CD4-positive, alpha-beta memory T cell (primary cell): ENCODE measurements around the gene TBPL1. TPM values are rescaled to one million over a fixed set of nuclear protein-coding genes. Genes with fewer than 3 reads are reported as not detected.

ENCODE experiments used
- CTCF ChIA-PET: fragments of 350-600 bp; sonication (Branson Sonifier 250); formaldehyde crosslinking; loops from one replicate; lab custom pipeline; 2021; ENCODE audit warnings: inconsistent platforms; ENCODE audit not compliant: partially characterized antibody; lab: Charles Lee
- POLR2A ChIA-PET: fragments of 350-600 bp; sonication (Branson Sonifier 250); formaldehyde crosslinking; loops from one replicate; lab custom pipeline; 2021; ENCODE audit not compliant: partially characterized antibody; lab: Charles Lee
- DNase-seq, 5 donors: peaks; one replicate each; pipeline versions ENCODE4 v3.0.0 to v3.0.0-alpha.2; 2020 to 2022; ENCODE audit warnings: mixed read lengths in 1 of 5
- H3K27ac ChIP-seq: one replicate; pipeline ENCODE4 v1.7.0; 2013; ENCODE audit warnings: low read depth, low read length
- H3K27me3 ChIP-seq: 2 replicates; pipeline ENCODE4 v1.7.0; 2013; ENCODE audit warnings: mild to moderate bottlenecking, low read length, moderate library complexity; ENCODE audit not compliant: insufficient read depth
- H3K36me3 ChIP-seq: 2 replicates; pipeline ENCODE4 v1.7.0; 2013; ENCODE audit warnings: mild to moderate bottlenecking, low read length, moderate library complexity; ENCODE audit not compliant: insufficient read depth
- H3K4me1 ChIP-seq: 2 replicates; pipeline ENCODE4 v1.7.0; 2013; ENCODE audit warnings: mild to moderate bottlenecking, low read length, moderate library complexity; ENCODE audit not compliant: insufficient read depth
- H3K4me3 ChIP-seq, 2 donors: one replicate each; pipeline ENCODE4 v1.7.0; 2013; ENCODE audit warnings: low read length in 2 of 2, mild to moderate bottlenecking in 1 of 2
- H3K9me3 ChIP-seq, 2 donors: one replicate each; pipeline ENCODE4 v1.7.0; 2013; ENCODE audit warnings: low read length in 2 of 2, control low read depth in 1 of 2; ENCODE audit not compliant: control insufficient read depth in 1 of 2
- H3K27ac Mint-ChIP-seq, 7 donors: one replicate each; pipeline ENCODE4 v1.8.0; 2020 to 2021; ENCODE audit warnings: mixed read lengths in 7 of 7, mild to moderate bottlenecking in 6 of 7, inconsistent platforms in 3 of 7, moderate library complexity in 3 of 7
- H3K27me3 Mint-ChIP-seq, 2 donors: one replicate each; pipeline ENCODE4 v1.8.0; 2020 to 2021; ENCODE audit warnings: mixed read lengths in 2 of 2
- H3K36me3 Mint-ChIP-seq, 2 donors: one replicate each; pipeline ENCODE4 v1.8.0; 2020 to 2021; ENCODE audit warnings: mixed read lengths in 2 of 2, inconsistent platforms in 1 of 2, mild to moderate bottlenecking in 1 of 2
- H3K4me1 Mint-ChIP-seq, 4 donors: one replicate each; pipeline ENCODE4 v1.8.0; 2020 to 2021; ENCODE audit warnings: mixed read lengths in 4 of 4, mild to moderate bottlenecking in 1 of 4
- H3K4me3 Mint-ChIP-seq, 8 donors: one replicate each; pipeline ENCODE4 v1.8.0; 2020 to 2021; ENCODE audit warnings: mixed read lengths in 8 of 8, mild to moderate bottlenecking in 7 of 8, moderate library complexity in 6 of 8, inconsistent platforms in 3 of 8
- H3K9me3 Mint-ChIP-seq, 8 donors: one replicate each; pipeline ENCODE4 v1.8.0; 2020 to 2021; ENCODE audit warnings: mixed read lengths in 8 of 8, mild to moderate bottlenecking in 5 of 8, inconsistent platforms in 3 of 8, moderate library complexity in 1 of 8
- intact Hi-C: fragments of 100-400 bp; cut with micrococcal nuclease; formaldehyde crosslinking; loops from one replicate; pipeline ENCODE4 v1.15.1; 2023
- polyA plus RNA-seq, 2 donors: library from polyadenylated mRNA; unstranded; fragments of 300-500 nt; fragmentation: Illumina TruSeq; gene quantifications; one replicate each; pipeline ENCODE4 v1.2.3, GENCODE V29; 2021
- total RNA-seq, 2 experiments: library from RNA; stranded (reverse); gene quantifications; one replicate each; pipeline ENCODE4 v1.2.3, GENCODE V29; 2021

The TBPL1 gene
- total and polyA plus RNA-seq, 4 experiments from 2014 or later: 34.8 to 77.2 (median 47.2) TPM

GRCh38 chr6:133939778-133940667 is 13.0 kb upstream of the TBPL1 start:
- no peaks in the 10 kb centered on the region for H3K36me3 Mint-ChIP-seq
- ChIA-PET CTCF (no interaction called here), POLR2A (no interaction called here)
- H3K4me1 Mint-ChIP-seq: peaks cover 0 to 4% (median 2%) of the 10 kb centered on the region in 4 donors
- H3K4me3 Mint-ChIP-seq: no peak overlapping the region
- H3K4me1 ChIP-seq: no peaks in the 10 kb centered on the region
- no peaks in the 10 kb centered on the region for H3K27me3 ChIP-seq
- H3K9me3 Mint-ChIP-seq: peaks cover 0 to 8% (median 0%) of the 10 kb centered on the region in 8 donors
- H3K9me3 ChIP-seq: no peaks in the 10 kb centered on the region
- no peak overlapping the region for H3K27ac Mint-ChIP-seq
- H3K27ac ChIP-seq: no peak overlapping the region
- H3K4me3 ChIP-seq: no peak overlapping the region
- intact Hi-C loops: no loop called here
- peaks cover 8 to 17% of the 10 kb centered on the region in 2 donors for H3K27me3 Mint-ChIP-seq
- DNase-seq: no peak
- H3K36me3 ChIP-seq: no peaks in the 10 kb centered on the region

DNA sequence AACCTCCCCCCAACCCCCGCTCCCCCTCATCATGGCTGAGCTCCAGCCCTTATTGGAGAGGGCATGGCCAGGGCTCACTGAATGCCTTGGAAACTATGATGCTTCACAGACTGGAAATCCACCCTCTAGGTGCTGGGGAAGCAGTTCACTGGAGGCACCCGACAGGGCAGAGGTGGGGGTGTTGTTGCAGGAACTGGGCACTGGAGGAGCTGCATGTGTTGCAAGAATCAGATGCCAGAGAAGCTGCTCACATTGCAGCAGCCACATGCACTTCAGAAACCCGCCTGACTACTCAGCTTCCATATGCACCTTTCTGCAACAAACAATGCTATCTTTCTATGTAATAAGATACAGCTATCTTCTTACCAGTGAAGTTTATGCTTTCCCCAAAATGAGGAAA is 7.9 kb upstream of the TBPL1 start:
- intact Hi-C loops: no loop called here
- POLR2A ChIA-PET: interaction anchor here (0.8 kb wide), 1 partner anchor 8 kb away, joined by 3 read pairs; the partner anchor contains the start of gene TBPL1
- CTCF ChIA-PET: interaction anchor here (1.0 to 4.0 kb wide), 5 partner anchors 22 to 179 kb away, joined by 3 to 18 read pairs (median 6); no protein-coding TSS in a partner anchor

DNA sequence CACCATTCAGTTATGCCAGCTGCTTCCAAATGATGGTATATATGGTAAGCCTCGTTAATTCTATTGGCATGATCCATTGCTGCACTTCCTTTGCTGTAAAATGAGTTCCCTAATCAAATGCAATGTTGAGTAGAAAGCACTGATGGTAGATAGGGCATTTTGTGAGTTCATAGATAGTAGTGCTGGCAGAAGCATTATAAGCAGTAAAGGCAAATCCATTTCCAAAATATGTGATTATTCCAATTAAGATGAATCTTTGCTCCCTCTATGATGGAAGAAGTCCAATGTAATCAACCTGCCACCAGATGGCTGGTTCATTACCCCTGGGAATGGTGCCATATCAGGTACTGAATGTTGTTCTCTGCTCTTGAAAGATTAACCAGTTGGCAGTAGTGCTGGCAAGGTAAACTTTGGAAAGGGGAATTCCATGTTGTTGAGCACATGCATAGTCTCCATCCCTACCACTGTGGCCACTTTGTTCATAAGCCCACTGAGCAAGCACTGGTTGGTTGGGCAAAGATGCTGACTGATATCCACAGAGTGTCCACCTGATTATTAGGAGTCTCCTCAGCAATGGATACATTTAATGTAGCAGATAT is 5.6 kb upstream of the TBPL1 start:
- Histone ChIP-seq H3K27ac (no peak overlapping the region), H3K4me3 (no peak overlapping the region), H3K27me3 (no peaks in the 10 kb centered on the region), H3K36me3 (no peaks in the 10 kb centered on the region), H3K4me1 (peaks cover 9% of the 10 kb centered on the region), H3K9me3 (no peaks in the 10 kb centered on the region)
- ChIA-PET CTCF (interaction anchor here (4.0 kb wide), 1 partner anchor 24 kb away, joined by 18 read pairs; no protein-coding TSS in a partner anchor), POLR2A (no interaction called here)
- Mint-ChIP-seq H3K4me1 (peaks cover 4 to 10% (median 6%) of the 10 kb centered on the region in 4 donors), H3K27me3 (peaks cover 0 to 3% of the 10 kb centered on the region in 2 donors), H3K4me3 (no peak overlapping the region), H3K9me3 (no peaks in the 10 kb centered on the region), H3K27ac (no peak overlapping the region), H3K36me3 (peaks cover 0 to 2% of the 10 kb centered on the region in 2 donors)
- no peak for DNase-seq
- intact Hi-C loops: no loop called here

More for the DNA sequence above, 7.9 kb upstream of the TBPL1 start:
- no peak overlapping the region for H3K27ac Mint-ChIP-seq
- no peaks in the 10 kb centered on the region for H3K9me3 Mint-ChIP-seq
- Histone ChIP-seq H3K4me3 (no peak overlapping the region), H3K4me1 (no peaks in the 10 kb centered on the region), H3K27ac (no peak overlapping the region), H3K36me3 (no peaks in the 10 kb centered on the region), H3K27me3 (no peaks in the 10 kb centered on the region), H3K9me3 (no peaks in the 10 kb centered on the region)
- no peaks in the 10 kb centered on the region for H3K4me1 Mint-ChIP-seq
- no peaks in the 10 kb centered on the region for H3K36me3 Mint-ChIP-seq
- H3K27me3 Mint-ChIP-seq: peaks cover 6 to 8% of the 10 kb centered on the region in 2 donors
- no peak overlapping the region for H3K4me3 Mint-ChIP-seq
- no peak for DNase-seq

GRCh38 chr6:133948472-133948871 is 4.6 kb upstream of the TBPL1 start:
- Mint-ChIP-seq H3K27me3 (peaks cover 0 to 3% of the 10 kb centered on the region in 2 donors), H3K4me3 (no peak overlapping the region), H3K27ac (no peak overlapping the region), H3K36me3 (peaks cover 0 to 11% of the 10 kb centered on the region in 2 donors), H3K4me1 (peaks cover 4 to 16% (median 6%) of the 10 kb centered on the region in 4 donors), H3K9me3 (no peaks in the 10 kb centered on the region)
- no peak overlapping the region for H3K4me3 ChIP-seq
- no peak overlapping the region for H3K27ac ChIP-seq
- DNase-seq: no peak
- H3K36me3 ChIP-seq: no peaks in the 10 kb centered on the region
- ChIA-PET POLR2A (no interaction called here), CTCF (interaction anchor here (0.7 to 1.9 kb wide), 3 partner anchors 25 to 32 kb away, joined by 3 to 10 read pairs (median 5); no protein-coding TSS in a partner anchor)
- H3K4me1 ChIP-seq: peaks cover 9% of the 10 kb centered on the region
- H3K9me3 ChIP-seq: no peaks in the 10 kb centered on the region
- intact Hi-C loops: no loop called here
- no peaks in the 10 kb centered on the region for H3K27me3 ChIP-seq

DNA sequence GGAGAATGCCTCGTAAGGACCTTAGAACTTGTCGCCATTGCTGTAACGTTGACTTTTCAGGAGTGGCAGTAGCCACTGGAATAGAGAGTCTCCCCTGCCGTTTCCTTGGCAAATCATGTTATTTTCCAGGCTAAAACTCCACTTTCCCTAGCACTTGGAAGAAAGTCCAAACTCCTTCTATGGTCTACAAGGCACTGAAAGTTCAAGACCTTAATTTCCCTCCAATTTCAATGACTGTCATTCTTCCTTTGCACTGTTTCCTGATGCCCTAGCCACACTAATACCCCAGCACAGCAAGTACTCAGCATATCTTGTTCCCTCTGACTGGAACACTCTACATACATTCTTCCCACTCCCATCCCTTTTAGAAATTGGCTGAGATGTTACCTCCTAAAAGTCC is 1.8 kb upstream of the TBPL1 start:
- Histone ChIP-seq H3K36me3 (no peaks in the 10 kb centered on the region), H3K27ac (peak overlapping the region; percentile 65), H3K4me1 (peaks cover 32% of the 10 kb centered on the region), H3K27me3 (no peaks in the 10 kb centered on the region), H3K4me3 (peak overlapping the region; percentile 85 to 97), H3K9me3 (no peaks in the 10 kb centered on the region)
- ChIA-PET CTCF (interaction anchor here (1.0 to 4.6 kb wide), 3 partner anchors 22 to 30 kb away, joined by 3 to 37 read pairs (median 7); no protein-coding TSS in a partner anchor), POLR2A (interaction anchor here (0.5 to 2.5 kb wide), 3 partner anchors 27 to 1136 kb away, joined by 3 to 12 read pairs (median 8); partner anchors contain the start of gene RPS12)
- Mint-ChIP-seq H3K27me3 (no peaks in the 10 kb centered on the region), H3K4me3 (peak overlapping the region; percentile 77 to 99 (median 96)), H3K9me3 (no peaks in the 10 kb centered on the region), H3K36me3 (peaks cover 0 to 14% of the 10 kb centered on the region in 2 donors), H3K4me1 (peaks cover 23 to 37% (median 25%) of the 10 kb centered on the region in 4 donors), H3K27ac (peak overlapping the region; percentile 62 to 97 (median 75))
- no peak for DNase-seq
- intact Hi-C loops: loop anchor here (10.0 kb wide), 1 partner anchor 1544 kb away; the partner anchor contains the start of gene AHI1

DNA sequence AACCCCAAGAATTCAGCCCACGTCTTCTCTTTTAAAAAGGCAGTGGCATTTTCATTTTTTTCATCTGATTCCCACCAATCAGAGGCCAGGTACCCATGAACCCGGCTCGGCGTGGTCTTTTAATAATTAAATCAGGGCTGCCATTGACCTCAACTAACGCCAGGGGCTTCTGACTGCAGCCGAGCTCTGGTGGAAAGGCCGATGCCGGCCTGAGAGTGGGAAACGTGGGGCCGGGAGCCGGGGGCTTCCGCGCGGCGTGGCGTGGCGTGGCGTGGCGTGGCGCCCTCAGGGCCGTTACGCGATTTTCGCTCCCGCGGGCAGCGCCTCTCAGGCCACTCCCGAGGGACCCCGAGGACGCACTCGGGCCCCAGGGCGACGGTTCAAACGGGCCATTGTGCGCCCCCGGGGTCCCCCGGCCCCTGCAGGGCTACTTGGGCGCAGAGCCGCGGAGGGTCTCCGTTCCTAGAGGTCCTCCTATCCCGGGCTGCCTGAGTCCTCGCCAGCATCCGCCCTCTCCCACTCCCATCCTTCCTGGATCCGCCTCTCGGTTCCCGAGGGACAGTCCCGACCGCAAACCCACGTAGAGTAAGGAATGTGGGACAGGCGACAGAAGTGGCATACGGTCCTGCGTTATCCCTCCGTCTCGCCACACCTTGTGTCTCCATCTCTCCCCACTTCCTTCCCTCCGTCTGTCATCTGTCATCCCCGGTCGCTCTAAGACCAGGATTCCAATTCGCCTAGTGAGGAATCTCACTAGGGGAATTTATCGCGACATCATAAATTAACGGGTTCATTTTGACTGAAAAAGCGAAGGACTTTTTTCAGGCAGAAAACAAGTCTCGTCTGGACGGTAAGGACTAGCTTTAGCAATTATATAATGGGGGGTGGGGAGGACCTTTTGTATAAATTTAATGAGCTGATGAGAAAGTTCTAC is 876 bp upstream of the TBPL1 start:
- Histone ChIP-seq H3K27me3 (no peaks in the 10 kb centered on the region), H3K9me3 (no peaks in the 10 kb centered on the region), H3K36me3 (no peaks in the 10 kb centered on the region), H3K27ac (peak overlapping the region; percentile 65), H3K4me3 (peak overlapping the region; percentile 85 to 97), H3K4me1 (peaks cover 41% of the 10 kb centered on the region)
- intact Hi-C loops: loop anchor here (1.0 to 10.0 kb wide), 4 partner anchors 21 to 1543 kb away; partner anchors contain the start of gene AHI1
- peaks cover 30 to 46% (median 35%) of the 10 kb centered on the region in 4 donors for H3K4me1 Mint-ChIP-seq
- peaks cover 0 to 14% of the 10 kb centered on the region in 2 donors for H3K36me3 Mint-ChIP-seq
- peak overlapping the region; percentile 89 to 99 (median 97) for H3K4me3 Mint-ChIP-seq
- CTCF ChIA-PET: interaction anchor here (1.0 to 4.6 kb wide), 5 partner anchors 13 to 35 kb away, joined by 3 to 37 read pairs (median 5); no protein-coding TSS in a partner anchor
- H3K27me3 Mint-ChIP-seq: no peaks in the 10 kb centered on the region
- no peaks in the 10 kb centered on the region for H3K9me3 Mint-ChIP-seq
- POLR2A ChIA-PET: interaction anchor here (0.5 to 2.5 kb wide), 11 partner anchors 10 to 1439 kb away, joined by 3 to 12 read pairs (median 4); partner anchors contain the start of genes HBS1L, RPS12 and STX7
- peak overlapping the region; percentile 92 to 98 (median 96) for H3K27ac Mint-ChIP-seq
- peak; percentile 41 to 62 (median 47) for DNase-seq
